NCI-H2081 treated with DMSO at 0.1 percent for 48 hours (cell line): ENCODE measurements around the gene LSM4.

Experiments
- DNase-seq: peaks from one replicate; lab custom pipeline; 2025; lab: John Stamatoyannopoulos, UW

Gene LSM4

DNA sequence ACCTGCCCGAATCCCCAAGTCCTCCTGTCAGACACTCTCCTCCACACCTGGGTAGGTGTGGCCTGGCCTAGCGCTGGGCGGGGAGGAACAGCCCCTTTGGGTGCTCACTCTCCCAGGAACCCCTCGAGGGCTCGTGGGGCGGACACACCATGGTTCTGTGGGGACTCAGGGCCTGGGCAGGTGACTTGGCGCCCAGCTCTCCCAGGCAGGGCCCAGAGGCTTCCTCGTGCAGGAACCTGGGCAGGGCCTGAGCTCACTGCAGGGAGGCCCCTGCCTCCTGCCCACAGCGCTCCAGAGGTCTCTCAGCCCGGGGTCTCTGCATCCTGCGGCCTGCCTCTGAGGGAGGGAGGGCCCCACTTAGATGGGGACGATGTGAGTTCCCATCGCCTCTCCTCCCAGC is 11.9 kb downstream of the LSM4 start:
- no peak for DNase-seq

DNA sequence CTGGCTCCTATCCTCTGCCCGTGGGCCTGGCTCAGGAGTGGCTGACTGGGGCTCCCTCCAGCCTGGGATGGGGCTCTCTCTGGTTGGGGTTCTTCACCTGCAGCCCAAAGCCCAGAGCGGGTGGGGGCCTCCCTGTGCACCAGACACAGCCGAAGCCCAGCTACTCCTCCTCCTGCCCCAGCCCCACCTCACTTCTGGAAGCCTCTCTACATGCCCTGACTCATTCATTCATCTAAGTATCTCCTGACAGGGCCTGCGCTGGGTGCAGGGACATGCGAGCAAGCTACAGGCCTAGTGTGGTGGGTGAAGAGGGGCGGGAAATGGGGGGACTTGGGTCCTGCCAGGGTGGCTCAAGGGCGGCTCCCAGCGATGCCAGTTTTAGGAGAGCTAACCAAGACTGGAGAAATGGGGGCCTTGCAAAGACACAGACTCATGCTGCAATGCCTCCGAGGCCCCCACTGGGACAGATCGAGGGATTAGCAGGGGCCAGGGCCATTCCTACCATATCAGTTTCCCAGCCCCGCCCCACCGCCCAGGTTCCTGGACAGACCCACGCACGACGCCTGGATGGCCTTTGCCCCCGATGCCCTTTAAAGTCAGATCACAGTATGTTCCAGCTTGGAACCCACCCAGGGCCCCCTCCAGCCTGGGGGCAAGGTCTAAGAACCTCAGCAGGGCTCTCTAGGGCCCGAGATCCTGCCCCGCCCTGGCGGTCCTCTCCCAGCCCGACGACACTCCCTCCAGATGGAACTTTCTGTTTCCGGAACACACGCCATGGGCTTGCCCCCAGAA is 12.6 kb downstream of the LSM4 start:
- DNase-seq = no peak

DNA sequence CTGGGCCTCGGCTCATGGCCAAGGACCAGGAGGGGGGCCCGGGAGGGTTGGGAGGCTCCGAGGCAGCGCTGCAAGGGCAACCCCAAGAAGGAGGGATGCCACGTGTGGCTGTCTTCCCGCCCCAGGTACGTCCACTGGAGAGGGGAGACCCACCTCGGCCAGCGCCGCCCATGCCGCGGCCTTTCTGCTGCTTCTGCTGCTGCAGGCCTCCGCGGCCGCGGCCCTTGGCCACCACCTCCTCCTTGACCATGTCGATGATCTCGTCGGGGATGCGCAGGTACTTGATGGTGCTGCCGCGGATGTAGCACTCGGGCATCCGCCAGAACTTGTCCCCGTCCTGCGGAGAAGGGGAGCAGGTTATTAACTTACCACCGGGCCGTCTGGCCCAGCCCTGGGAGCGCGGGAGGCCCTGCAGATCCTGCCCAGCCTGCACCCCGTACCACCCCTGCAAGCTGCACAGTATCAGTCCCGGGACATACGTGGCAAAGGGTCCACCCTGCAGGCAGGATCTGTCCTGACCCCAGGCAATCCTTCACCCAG is 13.3 kb downstream of the LSM4 start:
- no peak for DNase-seq

DNA sequence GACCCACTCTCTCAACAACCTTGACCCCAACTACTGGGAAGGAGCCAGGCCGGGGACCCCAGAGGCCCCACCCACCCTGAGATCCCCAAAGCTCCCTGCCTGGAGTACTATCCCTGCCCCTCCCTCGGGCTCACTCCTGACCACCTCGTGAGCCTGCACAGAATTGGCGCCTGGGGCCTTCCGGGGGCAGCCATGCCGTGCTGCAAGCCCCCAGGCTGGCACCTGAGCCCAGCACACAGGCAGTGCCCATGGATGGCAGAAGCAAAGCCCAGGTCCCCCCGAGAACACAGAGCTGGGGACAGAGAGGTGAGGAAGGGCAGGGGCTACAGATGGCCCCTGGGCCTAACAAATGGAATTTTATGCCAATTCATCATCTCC is 13.9 kb downstream of the LSM4 start:
- no peak for DNase-seq

DNA sequence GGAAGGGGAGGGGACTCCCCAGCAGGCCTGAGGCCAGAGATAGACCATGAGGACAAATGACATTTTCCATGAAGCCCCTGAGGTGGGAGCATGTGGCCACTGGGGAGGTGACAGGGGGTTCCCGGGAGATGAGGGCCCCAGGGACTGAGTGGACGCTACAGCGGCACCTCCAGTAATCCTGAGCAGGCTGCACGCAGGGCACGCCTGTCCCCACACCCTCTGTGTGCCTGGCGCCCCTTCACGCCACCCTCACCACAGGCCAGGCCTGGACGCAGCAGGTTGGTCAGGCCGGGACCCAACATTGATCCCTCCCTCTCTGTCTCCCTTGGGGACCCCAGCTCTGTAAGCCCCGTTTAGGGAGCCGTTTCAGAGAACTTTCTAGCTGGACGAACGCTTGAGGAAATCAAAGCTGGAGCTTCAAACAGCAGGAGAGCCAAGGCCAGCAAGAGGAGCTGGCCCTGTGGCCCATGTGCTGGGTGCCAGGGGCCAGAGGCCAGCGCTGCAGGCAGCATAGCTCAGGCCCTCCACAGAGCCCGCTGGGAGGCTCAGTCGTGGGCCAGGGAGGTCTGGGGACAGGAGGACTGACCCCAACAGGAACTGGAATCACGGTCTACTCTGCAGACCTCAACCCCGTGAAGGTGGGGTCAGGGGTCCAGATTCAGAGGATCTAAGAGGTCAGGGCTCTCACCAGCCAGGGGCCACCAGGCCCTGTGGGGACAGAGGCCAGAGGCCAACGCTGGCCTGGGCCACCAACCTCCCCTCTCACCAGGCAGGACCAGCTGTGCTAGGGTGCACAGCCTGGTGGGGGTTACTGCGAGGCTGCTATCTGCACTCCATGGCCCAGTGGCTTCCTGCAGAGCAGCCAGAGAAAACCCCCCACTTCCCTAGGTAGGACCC is 14.6 kb downstream of the LSM4 start:
- no peak for DNase-seq

DNA sequence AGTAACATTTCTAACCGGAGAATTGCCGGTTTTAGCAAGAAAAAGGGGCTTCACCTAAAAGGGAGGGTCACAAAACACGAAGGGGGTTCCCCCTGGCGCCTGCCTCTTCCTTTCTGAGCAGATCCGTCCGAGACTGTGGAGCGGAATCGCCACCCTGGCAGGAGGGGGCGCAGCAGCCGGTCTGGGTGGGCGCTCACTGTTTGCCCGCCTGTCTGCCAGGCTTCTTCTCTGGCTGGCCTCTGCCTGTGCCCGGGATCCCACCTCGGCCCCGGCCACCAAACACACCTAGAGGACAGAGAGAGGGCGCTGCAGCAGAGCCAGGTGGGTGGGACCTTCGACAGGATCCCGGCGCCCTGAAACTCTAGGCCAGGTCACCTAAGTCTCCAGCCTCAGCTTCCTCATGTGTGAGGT is 15.6 kb downstream of the LSM4 start:
- no peak for DNase-seq

DNA sequence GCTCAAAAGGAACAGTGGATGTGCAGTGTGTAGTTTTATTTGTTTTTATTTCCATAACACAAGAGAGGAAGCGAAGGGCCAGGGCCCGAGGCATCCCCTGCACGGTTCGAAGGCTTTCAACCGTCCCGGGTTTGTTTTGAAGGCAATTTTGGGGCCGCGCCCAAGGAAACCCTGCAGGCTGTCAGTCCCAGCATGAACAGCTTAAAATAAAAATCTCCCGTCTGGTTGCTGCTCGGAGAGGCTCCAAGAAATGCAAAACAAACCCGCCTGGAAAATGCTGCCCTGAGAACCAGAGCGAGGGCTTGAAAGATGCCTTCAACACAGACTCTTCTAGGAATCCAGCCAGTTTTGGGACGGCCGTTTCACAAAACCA is 16.0 kb downstream of the LSM4 start:
- no peak for DNase-seq

DNA sequence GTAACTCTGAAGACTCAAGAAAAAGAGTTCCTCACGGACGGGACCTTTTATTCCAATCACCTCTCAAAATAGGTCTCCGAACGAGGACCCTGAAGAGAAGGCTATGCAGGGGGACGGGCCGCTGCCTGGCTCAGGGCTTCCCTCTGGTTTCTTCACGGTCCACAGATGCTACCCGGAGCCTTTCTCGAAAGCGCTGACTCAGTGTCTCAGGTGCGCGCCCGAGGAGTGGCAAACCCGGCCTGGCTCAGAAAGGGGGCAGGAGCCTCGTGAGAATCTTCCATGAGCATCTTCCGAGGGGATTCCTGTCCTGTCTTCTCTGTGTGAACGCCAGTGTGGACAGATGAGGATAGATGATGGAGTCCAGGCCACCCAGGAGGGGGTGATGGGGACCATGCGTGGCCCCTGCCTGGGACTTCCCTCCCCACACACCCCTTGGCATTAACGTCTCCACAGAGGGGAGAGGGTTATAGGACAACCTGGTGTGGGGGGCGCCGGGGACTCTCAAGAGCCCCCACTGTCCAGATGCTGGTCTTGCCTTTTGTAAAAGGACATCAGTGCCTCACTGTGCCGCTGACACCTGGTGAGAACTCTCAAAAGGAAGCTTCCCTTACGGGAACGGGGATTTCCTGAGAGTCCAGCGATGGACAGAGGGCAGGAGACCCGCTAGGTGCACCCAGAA is 16.5 kb downstream of the LSM4 start:
- no peak for DNase-seq

DNA sequence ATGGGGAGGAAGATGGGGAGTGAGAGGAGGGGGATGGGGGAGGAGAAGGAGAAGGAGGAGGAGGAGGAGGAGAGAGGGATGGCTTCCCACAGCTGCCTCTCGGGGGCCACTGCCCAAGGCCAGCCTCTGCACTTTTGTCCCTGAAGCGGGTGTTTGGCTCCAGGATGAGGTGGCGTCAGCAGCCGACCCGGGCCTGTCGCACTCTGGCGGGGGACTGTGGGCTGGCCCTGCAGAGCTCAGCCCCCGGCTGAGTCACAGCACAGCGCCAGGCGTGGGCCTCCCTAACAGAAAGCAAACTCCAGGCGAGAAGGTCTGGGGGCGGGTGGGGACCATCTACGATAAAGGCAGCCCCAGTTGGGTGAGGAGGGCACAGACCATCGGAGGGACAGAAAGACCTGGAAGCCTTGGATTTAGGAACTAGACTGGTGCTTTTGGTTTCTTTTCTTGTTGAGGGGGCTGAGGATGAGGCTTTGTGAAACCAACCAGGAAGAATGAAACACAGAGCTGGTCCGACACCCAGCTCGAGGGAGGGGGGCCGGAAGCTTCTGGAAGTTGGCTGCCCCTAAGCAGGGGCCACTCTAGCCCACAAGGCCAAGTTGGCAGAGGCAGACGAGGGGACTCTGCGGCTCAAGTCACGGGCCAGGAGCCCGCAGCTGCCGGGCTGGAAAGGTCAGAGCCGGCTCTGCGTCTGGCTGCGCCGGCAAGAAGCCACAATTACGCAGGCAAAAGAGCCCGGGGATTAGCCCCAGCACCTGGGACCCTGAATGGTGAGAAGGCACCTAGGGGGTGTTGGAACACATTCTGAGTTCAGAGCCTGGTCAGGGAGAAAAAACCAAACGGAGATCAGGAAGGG is 18.2 kb downstream of the LSM4 start:
- no peak for DNase-seq

DNA sequence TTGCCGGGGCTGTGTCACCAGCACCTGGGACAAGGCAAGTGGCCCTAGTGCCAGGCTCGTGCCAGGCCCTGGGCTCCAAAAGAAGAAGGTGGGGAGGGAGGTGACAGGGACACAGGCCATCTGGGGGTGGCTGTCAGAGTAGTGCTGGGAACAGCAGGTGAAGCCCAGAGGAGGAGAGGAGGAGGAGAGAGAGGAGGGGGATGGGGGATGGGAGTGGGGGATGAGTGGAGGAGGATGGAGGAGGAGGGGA is 18.7 kb downstream of the LSM4 start:
- DNase-seq = no peak

DNA sequence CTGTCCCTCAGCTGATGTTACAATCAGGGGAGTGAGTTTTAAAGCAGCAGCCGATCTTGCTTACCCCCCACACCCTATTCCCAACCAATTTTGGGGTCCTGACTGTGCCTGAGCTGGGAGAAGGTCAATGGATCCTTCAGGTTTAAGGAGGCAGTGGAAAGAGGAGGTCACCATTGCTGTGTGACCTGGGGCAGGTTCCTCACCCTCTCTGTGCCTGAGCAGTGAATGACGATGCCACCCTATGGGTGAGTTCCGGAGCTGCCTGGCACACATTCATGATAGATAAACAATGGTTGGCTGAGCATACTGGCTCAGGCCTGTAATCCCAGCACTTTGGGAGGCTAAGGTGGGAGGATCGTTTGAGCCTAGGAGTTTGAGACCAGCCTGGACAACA is 21.2 kb downstream of the LSM4 start:
- no peak for DNase-seq

DNA sequence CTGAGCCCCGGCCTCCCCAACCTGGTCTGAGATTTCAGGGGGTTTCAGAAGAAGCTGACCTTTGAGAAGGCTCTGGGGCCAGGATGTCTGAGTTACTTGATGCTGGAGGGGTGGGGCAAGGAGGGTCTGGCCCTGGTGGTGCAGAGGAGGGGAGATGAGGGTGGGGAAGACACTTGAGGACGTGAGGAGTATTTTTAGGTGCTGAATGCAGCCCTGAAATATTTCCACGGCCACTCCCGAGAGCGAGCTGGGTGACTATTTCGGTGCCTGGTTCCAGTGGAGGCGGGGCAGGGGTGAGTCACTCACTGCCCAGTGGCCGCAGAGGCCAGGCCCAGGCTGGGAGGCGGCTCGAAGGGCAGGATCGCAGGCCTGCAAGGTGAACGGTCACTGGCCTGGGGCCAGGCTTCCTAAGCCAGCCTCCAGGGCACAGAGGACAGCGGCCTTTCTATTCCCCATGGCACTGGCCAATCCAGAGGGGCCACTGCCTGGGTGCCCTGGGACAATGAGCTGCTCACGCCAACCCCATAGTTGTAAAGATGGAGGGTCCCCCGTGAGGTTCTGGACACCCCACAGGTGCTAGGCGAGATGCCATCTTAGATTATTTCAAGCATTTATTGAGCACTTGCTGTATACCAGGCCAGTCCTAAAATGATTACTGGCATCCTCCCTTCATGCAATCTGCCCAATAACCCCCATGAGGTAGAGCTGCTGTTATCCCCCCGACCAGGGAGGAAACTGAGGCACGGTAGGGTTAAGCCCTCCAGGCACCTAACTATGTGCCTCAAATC is 21.8 kb downstream of the LSM4 start:
- DNase-seq = no peak

DNA sequence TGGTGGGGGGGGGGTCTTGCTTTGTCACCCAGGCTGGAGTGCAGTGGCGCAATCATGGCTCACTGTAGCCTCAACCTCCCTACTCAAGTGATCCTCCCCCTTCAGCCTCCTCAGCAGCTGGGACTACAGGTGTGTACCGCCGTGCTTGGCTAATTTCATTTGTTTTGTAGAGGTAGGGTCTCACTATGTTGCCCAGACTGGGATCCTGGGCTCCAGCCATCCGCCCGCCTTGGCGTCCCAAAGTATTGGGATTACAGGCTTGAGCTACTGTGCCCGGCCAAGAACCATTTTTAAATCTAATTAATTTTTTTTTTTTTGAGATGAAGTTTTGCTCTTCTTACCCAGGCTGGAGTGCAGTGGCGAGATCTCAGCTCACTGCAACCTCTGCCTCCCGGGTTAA is 23.2 kb downstream of the LSM4 start:
- DNase-seq = no peak

DNA sequence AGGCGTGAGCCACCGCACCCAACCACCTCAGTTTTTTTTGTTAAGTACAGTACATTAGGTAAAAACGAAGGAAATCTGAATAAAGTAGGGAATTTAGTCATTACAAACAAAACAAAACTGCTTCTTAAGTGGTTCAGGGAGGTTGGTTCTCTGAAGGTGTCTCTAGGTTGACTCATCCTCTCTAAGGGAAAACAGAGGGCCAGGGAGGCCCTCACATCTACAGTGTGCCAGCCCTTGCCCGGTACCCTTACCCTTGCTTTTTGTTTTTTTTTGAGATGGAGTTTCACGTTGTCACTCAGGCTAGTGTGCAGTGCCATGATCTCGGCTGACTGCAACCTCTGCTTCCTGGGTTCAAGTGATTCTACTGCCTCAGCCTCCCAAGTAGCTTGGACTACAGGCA is 24.3 kb downstream of the LSM4 start:
- DNase-seq = no peak

DNA sequence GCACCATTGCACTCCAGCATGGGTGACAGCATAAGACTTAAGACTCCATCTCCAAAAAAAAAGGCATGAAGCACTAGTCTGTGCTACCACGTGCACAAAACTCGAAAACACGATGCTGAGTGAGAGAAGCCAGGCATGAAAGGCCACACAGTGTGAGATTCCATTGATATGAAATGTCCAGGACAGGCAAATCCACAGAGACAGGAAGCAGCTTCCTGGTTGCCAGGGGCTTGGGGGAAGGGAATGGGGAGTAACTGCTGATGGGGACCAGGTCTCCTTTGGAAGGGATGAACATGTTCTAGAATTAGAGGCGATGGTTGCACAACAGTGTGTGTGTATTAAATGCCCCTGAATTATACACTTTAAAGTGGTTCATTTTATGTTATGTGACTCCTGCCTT is 25.6 kb downstream of the LSM4 start:
- no peak for DNase-seq

DNA sequence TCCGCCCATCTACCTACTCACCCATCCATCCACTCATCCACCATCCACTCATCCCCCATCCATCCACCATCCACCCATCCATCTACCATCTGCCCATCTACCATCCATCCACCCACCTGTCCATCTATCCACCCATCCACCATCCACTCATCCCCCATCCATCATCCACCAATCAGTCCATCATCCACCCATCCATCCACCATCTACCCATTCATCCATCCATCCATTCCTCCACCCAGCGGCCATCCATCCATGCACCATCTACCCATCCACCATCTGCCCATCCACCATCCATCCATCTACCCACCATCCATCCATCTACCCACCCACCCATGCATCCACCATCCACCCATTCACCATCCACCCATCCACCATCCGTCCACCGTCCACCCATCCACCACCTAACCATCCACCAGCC is 27.8 kb downstream of the LSM4 start:
- no peak for DNase-seq

DNA sequence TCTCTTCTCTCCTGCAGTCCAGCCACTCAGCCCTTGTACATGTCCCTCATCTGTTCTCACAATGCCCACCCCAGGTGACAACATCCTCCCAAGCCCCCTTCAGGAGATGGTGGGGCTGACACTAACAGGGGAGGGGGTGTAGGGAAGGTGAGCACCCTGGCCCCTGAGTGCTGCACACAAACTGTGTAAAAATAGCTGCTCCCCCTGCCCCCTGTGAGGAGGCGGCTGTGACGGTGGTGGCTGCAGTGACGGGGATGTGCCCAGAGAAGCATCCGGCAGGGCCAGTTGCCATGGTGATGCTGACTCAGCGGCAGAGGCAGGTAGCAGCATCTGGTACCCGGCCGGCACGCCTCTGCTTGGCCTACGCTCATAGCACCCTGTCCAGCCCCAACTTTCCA is 28.4 kb downstream of the LSM4 start:
- no peak for DNase-seq

DNA sequence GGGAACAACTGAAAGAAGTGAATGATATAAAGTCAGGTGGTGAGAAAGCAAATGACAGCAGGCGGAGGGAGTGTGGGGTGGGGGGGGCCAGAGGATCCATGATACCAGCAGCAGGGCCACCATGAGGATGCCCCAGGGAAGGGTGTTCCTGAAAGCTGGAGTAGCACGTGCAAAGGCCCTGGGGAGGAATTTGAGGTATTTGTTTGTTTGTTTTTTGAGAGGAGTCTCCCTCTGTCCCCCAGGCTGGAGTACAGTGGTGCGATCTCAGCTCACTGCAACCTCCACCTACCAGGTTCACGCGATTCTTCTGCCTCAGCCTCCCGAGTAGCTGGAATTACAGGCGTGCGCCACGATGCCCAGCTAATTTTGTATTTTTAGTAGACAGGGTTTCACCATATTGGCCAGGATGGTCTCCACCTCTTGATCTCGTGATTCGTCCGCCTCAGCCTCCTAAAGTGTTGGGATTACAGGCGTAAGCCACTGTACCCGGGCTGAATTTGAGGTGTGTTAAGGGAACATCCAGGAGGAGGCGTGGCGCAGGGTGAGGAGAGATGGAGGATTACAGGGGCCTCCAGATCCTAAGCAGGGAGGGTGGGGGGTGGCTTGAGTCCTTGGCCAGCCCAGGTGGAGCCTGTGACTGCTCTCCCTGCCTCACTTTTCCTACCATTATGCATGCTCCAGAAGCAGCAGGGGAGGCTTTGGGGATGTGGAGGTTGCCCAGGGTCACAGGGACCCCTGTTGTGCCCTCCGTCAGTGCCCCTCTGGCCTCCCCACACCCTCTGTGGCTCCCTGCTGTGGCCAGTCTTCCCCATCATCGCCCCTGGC is 29.0 kb downstream of the LSM4 start:
- DNase-seq = no peak

DNA sequence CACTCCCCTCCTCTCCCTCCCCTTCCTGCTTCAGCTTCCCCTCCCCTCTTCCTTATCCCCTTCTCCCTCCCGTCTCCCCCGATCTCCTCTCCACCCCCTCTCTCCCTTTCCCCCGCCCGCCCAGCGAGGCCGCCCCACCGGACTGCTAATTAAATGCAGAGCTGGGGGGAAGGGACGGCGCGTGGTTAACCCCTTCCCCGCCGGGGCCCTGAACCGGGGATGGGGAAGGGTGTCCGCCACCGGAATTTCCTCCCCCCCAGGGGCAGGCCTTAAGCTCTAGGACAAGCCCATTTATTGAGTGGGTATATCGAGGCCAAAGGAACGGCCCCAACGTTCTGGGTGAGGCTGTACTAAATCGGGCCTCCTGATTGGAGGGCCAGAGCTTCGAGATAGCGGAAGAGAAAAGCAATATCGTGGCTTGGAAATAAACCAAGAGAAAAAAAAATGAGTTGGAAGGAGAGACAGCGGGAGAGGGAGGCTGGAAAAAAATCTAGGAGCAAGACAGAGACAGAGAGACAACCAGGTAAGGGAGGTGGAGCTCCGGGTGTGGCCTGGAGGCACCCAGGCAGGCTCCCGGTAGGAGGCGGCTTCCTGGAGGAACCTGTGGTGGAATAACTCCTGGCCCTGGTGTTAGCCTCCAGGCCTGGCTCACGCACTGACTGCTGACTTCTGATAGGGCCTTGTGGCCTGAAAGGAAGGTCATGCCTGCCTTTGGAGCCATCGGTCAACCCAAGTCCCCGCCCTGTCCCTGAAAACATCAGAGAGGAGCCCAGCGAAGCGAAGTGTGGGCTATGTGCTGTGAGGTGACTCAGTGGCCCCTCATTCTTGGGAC is 29.9 kb downstream of the LSM4 start:
- no peak for DNase-seq

DNA sequence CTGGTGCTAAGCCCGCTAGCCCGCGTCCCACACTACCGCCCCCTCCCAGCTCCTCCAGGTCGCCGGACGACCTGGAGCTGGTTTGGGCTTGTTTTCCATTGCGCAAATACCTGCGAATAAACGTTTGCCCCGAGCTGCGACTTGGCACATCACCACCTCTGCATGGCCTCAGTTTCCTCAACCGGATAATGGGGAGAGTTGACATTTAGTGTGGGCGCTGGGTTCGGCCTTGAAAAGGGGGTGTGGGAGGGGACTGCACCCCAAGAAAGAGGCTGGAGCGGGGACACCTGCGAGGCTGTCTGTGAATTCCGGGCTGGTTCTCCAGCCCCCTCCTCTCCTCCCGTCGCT is 30.4 kb downstream of the LSM4 start:
- DNase-seq = no peak
